ENCODE measurements around the gene UCK1. TPM values are rescaled to one million over a fixed set of nuclear protein-coding genes. Genes with fewer than 3 reads are reported as not detected.

The UCK1 gene
- total and polyA plus RNA-seq, 4 donors: 13.4 to 34.1 (median 24.0) TPM

DNA sequence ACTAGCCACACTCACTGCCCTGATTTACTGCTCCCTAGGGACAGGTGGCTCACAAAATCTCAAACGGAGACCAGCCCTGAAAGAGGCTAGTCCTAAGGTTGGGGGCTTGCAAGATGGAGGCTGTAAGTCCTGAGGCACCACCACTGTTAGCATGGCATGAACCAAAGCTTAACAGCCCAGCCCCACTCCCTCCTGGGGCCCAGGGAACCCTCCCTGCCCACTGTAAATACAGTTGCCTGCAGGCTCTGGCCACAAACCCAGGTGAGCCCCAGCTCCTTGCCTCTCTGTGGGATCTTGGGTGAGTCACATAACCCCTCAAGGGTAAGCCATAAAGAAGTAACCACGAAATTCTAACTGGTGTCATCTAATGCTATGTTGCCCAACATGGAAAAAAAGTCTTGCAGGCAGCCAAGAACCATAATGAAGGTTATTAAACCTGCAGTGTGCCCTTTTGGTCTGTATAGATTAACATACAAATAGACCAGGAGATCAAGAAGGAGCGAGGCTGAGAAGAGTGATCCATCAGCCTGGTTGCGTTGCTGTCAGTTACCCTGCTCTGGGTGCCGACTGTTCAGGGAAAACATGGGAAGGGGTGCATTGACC, 30.0 kb downstream of the UCK1 start:
- no peaks in the 10 kb centered on the region for H3K9me3 ChIP-seq (ENCODE audit: control insufficient read depth in 4 of 4, low read length in 3 of 4)
- peaks cover 6 to 27% (median 16%) of the 10 kb centered on the region in 4 donors for H3K4me1 ChIP-seq (ENCODE audit: control insufficient read depth in 4 of 4, insufficient read depth in 4 of 4, low read length in 3 of 4)
- H3K27me3 ChIP-seq (ENCODE audit: control insufficient read depth in 4 of 4, insufficient read depth in 4 of 4, low read length in 3 of 4): no peaks in the 10 kb centered on the region
- TF ChIP-seq, protein P1, sequence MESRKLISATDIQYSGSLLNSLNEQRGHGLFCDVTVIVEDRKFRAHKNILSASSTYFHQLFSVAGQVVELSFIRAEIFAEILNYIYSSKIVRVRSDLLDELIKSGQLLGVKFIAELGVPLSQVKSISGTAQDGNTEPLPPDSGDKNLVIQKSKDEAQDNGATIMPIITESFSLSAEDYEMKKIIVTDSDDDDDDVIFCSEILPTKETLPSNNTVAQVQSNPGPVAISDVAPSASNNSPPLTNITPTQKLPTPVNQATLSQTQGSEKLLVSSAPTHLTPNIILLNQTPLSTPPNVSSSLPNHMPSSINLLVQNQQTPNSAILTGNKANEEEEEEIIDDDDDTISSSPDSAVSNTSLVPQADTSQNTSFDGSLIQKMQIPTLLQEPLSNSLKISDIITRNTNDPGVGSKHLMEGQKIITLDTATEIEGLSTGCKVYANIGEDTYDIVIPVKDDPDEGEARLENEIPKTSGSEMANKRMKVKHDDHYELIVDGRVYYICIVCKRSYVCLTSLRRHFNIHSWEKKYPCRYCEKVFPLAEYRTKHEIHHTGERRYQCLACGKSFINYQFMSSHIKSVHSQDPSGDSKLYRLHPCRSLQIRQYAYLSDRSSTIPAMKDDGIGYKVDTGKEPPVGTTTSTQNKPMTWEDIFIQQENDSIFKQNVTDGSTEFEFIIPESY (IDR thresholded peaks at IDR 0.05): no peak
- TF ChIP-seq EGR1 (IDR thresholded peaks at IDR 0.05; ENCODE audit: low read depth in 2 of 2) (no peak), HNF4A (conservative IDR thresholded peaks at IDR 0.05) (no peak)
- TF ChIP-seq, protein P2, sequence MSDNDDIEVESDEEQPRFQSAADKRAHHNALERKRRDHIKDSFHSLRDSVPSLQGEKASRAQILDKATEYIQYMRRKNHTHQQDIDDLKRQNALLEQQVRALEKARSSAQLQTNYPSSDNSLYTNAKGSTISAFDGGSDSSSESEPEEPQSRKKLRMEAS (IDR thresholded peaks at IDR 0.05): no peak
- TF ChIP-seq, protein P3, sequence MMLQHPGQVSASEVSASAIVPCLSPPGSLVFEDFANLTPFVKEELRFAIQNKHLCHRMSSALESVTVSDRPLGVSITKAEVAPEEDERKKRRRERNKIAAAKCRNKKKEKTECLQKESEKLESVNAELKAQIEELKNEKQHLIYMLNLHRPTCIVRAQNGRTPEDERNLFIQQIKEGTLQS (IDR thresholded peaks at IDR 0.05): no peak
- no peak for DNase-seq (ENCODE audit: low spot score)
- H3K9ac ChIP-seq (ENCODE audit: low read depth in 1 of 2, low read length in 2 of 2): no peak overlapping the region
- H3K27ac ChIP-seq (ENCODE audit: low read depth in 1 of 2, low read length in 2 of 2): no peak overlapping the region
- WGBS: 61% methylated on average over 5 of the region's 5 CpGs
- peaks cover 6 to 36% (median 22%) of the 10 kb centered on the region in 4 donors for H3K36me3 ChIP-seq (ENCODE audit: control insufficient read depth in 4 of 4, insufficient read depth in 3 of 4, low read depth in 1 of 4, low read length in 3 of 4)
- H3K4me3 ChIP-seq (ENCODE audit: low read depth in 1 of 3, low read length in 3 of 3): no peak overlapping the region

DNA sequence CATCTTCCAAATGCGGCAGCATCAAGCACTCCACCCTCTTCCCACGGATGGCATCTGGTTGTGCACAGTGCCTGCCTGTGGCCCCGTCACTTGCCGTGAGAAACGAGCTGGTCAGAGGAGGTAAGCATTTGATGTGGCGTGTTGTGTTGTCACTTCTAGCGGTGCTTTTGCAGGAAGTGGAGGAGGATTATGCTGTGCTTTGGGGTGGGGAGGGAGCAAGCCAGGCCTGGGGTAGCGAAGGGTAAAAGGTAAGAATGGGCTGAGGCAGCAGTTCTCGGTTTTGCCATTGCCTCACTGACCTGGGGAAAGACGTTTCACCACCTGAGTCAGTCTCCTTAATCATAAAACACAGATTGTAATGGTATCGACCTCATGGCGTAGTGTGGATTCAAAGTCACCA, 30.7 kb downstream of the UCK1 start:
- no peak overlapping the region for H3K9ac ChIP-seq (ENCODE audit: low read depth in 1 of 2, low read length in 2 of 2)
- TF ChIP-seq SP1 (IDR thresholded peaks at IDR 0.05) (no peak), NR2F2 (IDR thresholded peaks at IDR 0.05) (no peak), GABPA (IDR thresholded peaks at IDR 0.05 in 1 of 2, conservative IDR thresholded peaks at IDR 0.05 in 1 of 2) (no peak), JUND (IDR thresholded peaks at IDR 0.05) (no peak), EGR1 (IDR thresholded peaks at IDR 0.05; ENCODE audit: low read depth in 2 of 2) (no peak), HNF4G (IDR thresholded peaks at IDR 0.05) (no peak), YY1 (IDR thresholded peaks at IDR 0.05) (no peak), RXRA (IDR thresholded peaks at IDR 0.05) (no peak), FOXA1 (IDR thresholded peaks at IDR 0.05) (no peak), RAD21 (IDR thresholded peaks at IDR 0.05) (no peak)
- TF ChIP-seq, protein P4, sequence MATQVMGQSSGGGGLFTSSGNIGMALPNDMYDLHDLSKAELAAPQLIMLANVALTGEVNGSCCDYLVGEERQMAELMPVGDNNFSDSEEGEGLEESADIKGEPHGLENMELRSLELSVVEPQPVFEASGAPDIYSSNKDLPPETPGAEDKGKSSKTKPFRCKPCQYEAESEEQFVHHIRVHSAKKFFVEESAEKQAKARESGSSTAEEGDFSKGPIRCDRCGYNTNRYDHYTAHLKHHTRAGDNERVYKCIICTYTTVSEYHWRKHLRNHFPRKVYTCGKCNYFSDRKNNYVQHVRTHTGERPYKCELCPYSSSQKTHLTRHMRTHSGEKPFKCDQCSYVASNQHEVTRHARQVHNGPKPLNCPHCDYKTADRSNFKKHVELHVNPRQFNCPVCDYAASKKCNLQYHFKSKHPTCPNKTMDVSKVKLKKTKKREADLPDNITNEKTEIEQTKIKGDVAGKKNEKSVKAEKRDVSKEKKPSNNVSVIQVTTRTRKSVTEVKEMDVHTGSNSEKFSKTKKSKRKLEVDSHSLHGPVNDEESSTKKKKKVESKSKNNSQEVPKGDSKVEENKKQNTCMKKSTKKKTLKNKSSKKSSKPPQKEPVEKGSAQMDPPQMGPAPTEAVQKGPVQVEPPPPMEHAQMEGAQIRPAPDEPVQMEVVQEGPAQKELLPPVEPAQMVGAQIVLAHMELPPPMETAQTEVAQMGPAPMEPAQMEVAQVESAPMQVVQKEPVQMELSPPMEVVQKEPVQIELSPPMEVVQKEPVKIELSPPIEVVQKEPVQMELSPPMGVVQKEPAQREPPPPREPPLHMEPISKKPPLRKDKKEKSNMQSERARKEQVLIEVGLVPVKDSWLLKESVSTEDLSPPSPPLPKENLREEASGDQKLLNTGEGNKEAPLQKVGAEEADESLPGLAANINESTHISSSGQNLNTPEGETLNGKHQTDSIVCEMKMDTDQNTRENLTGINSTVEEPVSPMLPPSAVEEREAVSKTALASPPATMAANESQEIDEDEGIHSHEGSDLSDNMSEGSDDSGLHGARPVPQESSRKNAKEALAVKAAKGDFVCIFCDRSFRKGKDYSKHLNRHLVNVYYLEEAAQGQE (IDR thresholded peaks at IDR 0.05): no peak
- TF ChIP-seq, protein P2 (IDR thresholded peaks at IDR 0.05): no peak
- TF ChIP-seq, protein P1 (IDR thresholded peaks at IDR 0.05): no peak
- TF ChIP-seq, protein P5, sequence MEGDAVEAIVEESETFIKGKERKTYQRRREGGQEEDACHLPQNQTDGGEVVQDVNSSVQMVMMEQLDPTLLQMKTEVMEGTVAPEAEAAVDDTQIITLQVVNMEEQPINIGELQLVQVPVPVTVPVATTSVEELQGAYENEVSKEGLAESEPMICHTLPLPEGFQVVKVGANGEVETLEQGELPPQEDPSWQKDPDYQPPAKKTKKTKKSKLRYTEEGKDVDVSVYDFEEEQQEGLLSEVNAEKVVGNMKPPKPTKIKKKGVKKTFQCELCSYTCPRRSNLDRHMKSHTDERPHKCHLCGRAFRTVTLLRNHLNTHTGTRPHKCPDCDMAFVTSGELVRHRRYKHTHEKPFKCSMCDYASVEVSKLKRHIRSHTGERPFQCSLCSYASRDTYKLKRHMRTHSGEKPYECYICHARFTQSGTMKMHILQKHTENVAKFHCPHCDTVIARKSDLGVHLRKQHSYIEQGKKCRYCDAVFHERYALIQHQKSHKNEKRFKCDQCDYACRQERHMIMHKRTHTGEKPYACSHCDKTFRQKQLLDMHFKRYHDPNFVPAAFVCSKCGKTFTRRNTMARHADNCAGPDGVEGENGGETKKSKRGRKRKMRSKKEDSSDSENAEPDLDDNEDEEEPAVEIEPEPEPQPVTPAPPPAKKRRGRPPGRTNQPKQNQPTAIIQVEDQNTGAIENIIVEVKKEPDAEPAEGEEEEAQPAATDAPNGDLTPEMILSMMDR (IDR thresholded peaks at IDR 0.05; ENCODE audit: low read depth, low read length, missing input control): no peak
- 74% methylated on average over 12 of the region's 12 CpGs for WGBS
- H3K27ac ChIP-seq (ENCODE audit: low read depth in 1 of 2, low read length in 2 of 2): no peak overlapping the region
- H3K4me1 ChIP-seq (ENCODE audit: control insufficient read depth in 4 of 4, insufficient read depth in 4 of 4, low read length in 3 of 4): peaks cover 6 to 23% (median 14%) of the 10 kb centered on the region in 4 donors
- no peak for DNase-seq (ENCODE audit: low spot score)
- no peaks in the 10 kb centered on the region for H3K9me3 ChIP-seq (ENCODE audit: control insufficient read depth in 4 of 4, low read length in 3 of 4)
- H3K4me3 ChIP-seq (ENCODE audit: low read depth in 1 of 3, low read length in 3 of 3): no peak overlapping the region
- no peaks in the 10 kb centered on the region for H3K27me3 ChIP-seq (ENCODE audit: control insufficient read depth in 4 of 4, insufficient read depth in 4 of 4, low read length in 3 of 4)
- peaks cover 11 to 43% (median 24%) of the 10 kb centered on the region in 4 donors for H3K36me3 ChIP-seq (ENCODE audit: control insufficient read depth in 4 of 4, insufficient read depth in 3 of 4, low read depth in 1 of 4, low read length in 3 of 4)

Measured in liver (tissue), 9 donors.